Inflammatory macrophage treated with lipopolysaccharide for 4 hours (primary cell): Measurements from ENCODE around the gene SH3YL1.
A peak's percentile ranks its signal among the peaks of the same experiment; 100 is the strongest.

Experiments
- DNase-seq: peaks from one replicate; pipeline ENCODE4 v3.0.0-alpha.2; 2020

The SH3YL1 gene

GRCh38 chr2:256094-256493, 7.7 kb downstream of the SH3YL1 start:
- DNase-seq: no peak

- no peak for DNase-seq
Measured at GRCh38 chr2:255195-255594, 8.6 kb downstream of the SH3YL1 start.

- no peak for DNase-seq
Measured at GRCh38 chr2:254241-254640, 9.6 kb downstream of the SH3YL1 start.

- DNase-seq: no peak
Measured at GRCh38 chr2:253202-253638, 10.6 kb downstream of the SH3YL1 start.

GRCh38 chr2:252001-252602, 11.7 kb downstream of the SH3YL1 start:
- no peak for DNase-seq

- no peak for DNase-seq
Measured at GRCh38 chr2:249538-250042, 14.2 kb downstream of the SH3YL1 start.

GRCh38 chr2:248724-249123, 15.1 kb downstream of the SH3YL1 start:
- no peak for DNase-seq

GRCh38 chr2:246489-247144, 17.2 kb downstream of the SH3YL1 start:
- DNase-seq: peak; percentile 62

- DNase-seq: no peak
Measured at GRCh38 chr2:244547-244946, 19.3 kb downstream of the SH3YL1 start.

GRCh38 chr2:238869-239268, 25.0 kb downstream of the SH3YL1 start:
- DNase-seq: no peak

- no peak for DNase-seq
Measured at GRCh38 chr2:238431-238830, 25.4 kb downstream of the SH3YL1 start.

GRCh38 chr2:237878-238277, 26.0 kb downstream of the SH3YL1 start:
- DNase-seq: no peak

- DNase-seq: no peak
Measured at GRCh38 chr2:236993-237539, 26.8 kb downstream of the SH3YL1 start.

GRCh38 chr2:234421-234820, 29.4 kb downstream of the SH3YL1 start:
- no peak for DNase-seq

GRCh38 chr2:233030-233429, 30.8 kb downstream of the SH3YL1 start:
- DNase-seq: no peak

- DNase-seq: no peak
Measured at GRCh38 chr2:231521-232185, 32.2 kb downstream of the SH3YL1 start.

GRCh38 chr2:228518-229278, 35.1 kb downstream of the SH3YL1 start:
- no peak for DNase-seq

GRCh38 chr2:228115-228514, 35.7 kb downstream of the SH3YL1 start:
- DNase-seq: no peak

- DNase-seq: no peak
Measured at GRCh38 chr2:223971-224760, 39.7 kb downstream of the SH3YL1 start.

- DNase-seq: no peak
Measured at GRCh38 chr2:223451-223850, 40.4 kb downstream of the SH3YL1 start.

- DNase-seq: no peak
Measured at GRCh38 chr2:216068-216467, 47.8 kb downstream of the SH3YL1 start.
